ENCODE data around the gene NAALADL2. TPM values are rescaled to one million over a fixed set of nuclear protein-coding genes. Genes with fewer than 3 reads are reported as not detected.
A peak's percentile ranks its signal among the peaks of the same experiment; 100 is the strongest.

NAALADL2 gene
- total RNA-seq, 1 experiment from 2014 or later = 1.9 TPM

DNA sequence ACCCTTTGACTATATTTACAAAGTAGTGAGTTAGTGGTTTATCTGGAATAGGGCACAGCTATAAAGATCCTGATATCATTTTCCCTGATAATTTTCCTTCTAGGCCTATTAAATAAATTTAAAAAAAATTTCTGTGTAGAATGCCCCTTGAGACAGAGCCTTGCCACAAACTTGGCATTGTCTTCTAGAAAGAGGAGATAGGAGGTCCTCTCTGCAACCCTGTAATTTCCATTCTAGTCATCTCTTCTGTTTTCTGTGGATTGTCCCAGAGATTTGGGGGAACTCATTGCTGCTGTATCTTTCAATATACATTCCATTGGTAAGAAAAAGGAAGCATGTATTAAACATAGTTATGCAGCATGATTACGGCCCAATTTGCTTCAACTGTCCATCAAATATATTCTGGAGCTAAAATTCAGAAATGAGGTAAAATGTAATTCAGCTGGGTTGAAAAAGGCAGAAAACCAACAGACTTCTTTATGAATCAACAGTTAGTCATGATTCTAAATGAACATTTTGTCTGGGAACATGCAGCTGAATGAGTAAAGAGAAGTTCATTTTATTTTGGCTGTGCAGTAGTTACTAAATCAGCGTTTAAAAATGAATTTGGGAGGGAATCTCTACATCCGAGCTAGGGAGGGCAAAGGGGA, 401.1 kb downstream of the NAALADL2 start:
- CTCF ChIA-PET = interaction anchor here (0.6 kb wide), 1 partner anchor 490 kb away, joined by 4 read pairs; no protein-coding TSS in a partner anchor
- no TSS peak for BruUV-seq (replicated peaks)
- peak overlapping the region; percentile 34 for H3K9ac ChIP-seq (ENCODE audit: low read length)
- POLR2A ChIA-PET (ENCODE audit: unreplicated experiment) = interaction anchor here (0.6 kb wide), 1 partner anchor 103 kb away, joined by 6 read pairs; no protein-coding TSS in a partner anchor
- H4K20me1 ChIP-seq (ENCODE audit: low read length) = no peaks in the 10 kb centered on the region
- DNase-seq (peak; percentile 66), ATAC-seq (peak; percentile 74)
- H3K27me3 ChIP-seq (ENCODE audit: low read length) = no peaks in the 10 kb centered on the region
- no peak for TF ChIP-seq EZH2phosphoT487 (IDR thresholded peaks at IDR 0.05; ENCODE audit: borderline replicate concordance, low read length)
- TF ChIP-seq CTCF (conservative IDR thresholded peaks at IDR 0.05; ENCODE audit: low read depth, low read length) = no peak
- TF ChIP-seq EZH2 (IDR thresholded peaks at IDR 0.05; ENCODE audit: low read length, unreplicated experiment) = no peak
- H3K4me3 ChIP-seq (ENCODE audit: low read length) = peak overlapping the region; percentile 11; the same call in 1 of the 2 replicates
- H3K36me3 ChIP-seq (ENCODE audit: low read depth, low read length) = no peaks in the 10 kb centered on the region
- peak overlapping the region; percentile 87 for H3K27ac ChIP-seq (ENCODE audit: low read length)
- H3K79me2 ChIP-seq (ENCODE audit: low read length) = no peaks in the 10 kb centered on the region
- H3K9me3 ChIP-seq (ENCODE audit: low read length) = no peaks in the 10 kb centered on the region
- no peaks in the 10 kb centered on the region for H3K9me2 ChIP-seq (replicated peaks; ENCODE audit: low read length)
- peaks cover 29% of the 10 kb centered on the region for H3K4me1 ChIP-seq (ENCODE audit: insufficient read depth, low read length)
- peak overlapping the region; percentile 65 for H3K4me2 ChIP-seq (ENCODE audit: low read length)
- H3F3A ChIP-seq (ENCODE audit: low read length, unreplicated experiment) = no peaks in the 10 kb centered on the region
- intact Hi-C loops (cut with micrococcal nuclease) = loop anchor here (5.0 to 10.0 kb wide), 5 partner anchors 68 to 1405 kb away; no protein-coding TSS in a partner anchor
- peak overlapping the region; percentile 29 for H2AFZ ChIP-seq (ENCODE audit: low read length)

DNA sequence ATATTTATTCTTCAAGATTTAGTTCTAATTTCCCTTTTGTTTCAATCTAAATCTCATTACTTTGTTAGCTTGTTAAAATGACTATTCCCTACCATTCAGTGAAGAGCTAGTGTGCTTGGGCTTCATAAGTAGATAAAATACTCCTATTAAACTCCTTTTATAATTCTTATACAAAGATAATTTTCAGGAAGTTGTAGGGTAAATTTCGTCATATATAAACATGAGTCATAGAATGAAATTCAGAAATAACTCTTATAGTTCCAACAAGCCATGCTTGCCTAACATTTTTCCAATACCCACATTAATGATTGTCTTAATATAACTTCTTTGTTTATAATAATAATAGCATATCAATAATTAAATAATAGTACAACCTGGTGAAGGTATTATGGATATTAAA, 407.3 kb downstream of the NAALADL2 start:
- intact Hi-C loops (cut with micrococcal nuclease) = loop anchor here (2.0 to 10.0 kb wide), 4 partner anchors 116 to 1398 kb away; no protein-coding TSS in a partner anchor
- DNase-seq (peak; percentile 73), ATAC-seq (peak; percentile 64)
- H3K36me3 ChIP-seq (ENCODE audit: low read depth, low read length) = no peaks in the 10 kb centered on the region
- BruUV-seq (replicated peaks) = no TSS peak
- no peak overlapping the region for H2AFZ ChIP-seq (ENCODE audit: low read length)
- peak overlapping the region; percentile 72 for H3K4me2 ChIP-seq (ENCODE audit: low read length)
- no peaks in the 10 kb centered on the region for H3F3A ChIP-seq (ENCODE audit: low read length, unreplicated experiment)
- no peaks in the 10 kb centered on the region for H3K9me3 ChIP-seq (ENCODE audit: low read length)
- H3K9me2 ChIP-seq (replicated peaks; ENCODE audit: low read length) = no peaks in the 10 kb centered on the region
- H4K20me1 ChIP-seq (ENCODE audit: low read length) = no peaks in the 10 kb centered on the region
- H3K27ac ChIP-seq (ENCODE audit: low read length) = peak overlapping the region; percentile 94
- H3K79me2 ChIP-seq (ENCODE audit: low read length) = no peaks in the 10 kb centered on the region
- peaks cover 27% of the 10 kb centered on the region for H3K4me1 ChIP-seq (ENCODE audit: insufficient read depth, low read length)
- ChIA-PET POLR2A (ENCODE audit: unreplicated experiment) (interaction anchor here (0.6 kb wide), 1 partner anchor 542 kb away, joined by 5 read pairs; no protein-coding TSS in a partner anchor), CTCF (no interaction called here)
- H3K27me3 ChIP-seq (ENCODE audit: low read length) = no peaks in the 10 kb centered on the region
- TF ChIP-seq CTCF (conservative IDR thresholded peaks at IDR 0.05; ENCODE audit: low read depth, low read length) = no peak
- TF ChIP-seq EZH2phosphoT487 (IDR thresholded peaks at IDR 0.05; ENCODE audit: borderline replicate concordance, low read length) = no peak
- TF ChIP-seq EZH2 (IDR thresholded peaks at IDR 0.05; ENCODE audit: low read length, unreplicated experiment) = no peak
- H3K4me3 ChIP-seq (ENCODE audit: low read length) = peak overlapping the region; percentile 14; the same call in 1 of the 2 replicates
- H3K9ac ChIP-seq (ENCODE audit: low read length) = peak overlapping the region; percentile 70

DNA sequence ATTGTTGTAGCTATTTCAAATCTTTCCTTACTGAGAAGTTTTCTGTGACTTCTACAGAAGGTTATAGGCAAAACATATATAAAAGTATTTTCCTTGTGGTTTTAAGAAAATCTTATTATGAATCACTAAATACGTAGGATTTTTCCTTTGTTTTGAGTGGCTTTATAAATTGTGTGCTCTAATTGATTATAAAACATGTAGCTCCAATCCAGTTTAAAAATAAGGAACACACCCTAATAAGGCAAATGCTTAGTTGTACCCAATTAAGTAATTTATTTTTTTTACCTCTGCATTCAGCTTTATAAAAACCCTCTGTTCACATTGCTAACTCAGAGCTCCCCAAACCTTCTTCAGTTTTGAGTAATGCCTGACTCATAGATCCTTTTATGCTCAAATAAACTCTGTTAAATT, 408.0 kb downstream of the NAALADL2 start:
- Histone ChIP-seq H3K9me2 (replicated peaks; ENCODE audit: low read length) (no peaks in the 10 kb centered on the region), H3K9me3 (ENCODE audit: low read length) (no peaks in the 10 kb centered on the region), H3F3A (ENCODE audit: low read length, unreplicated experiment) (no peaks in the 10 kb centered on the region), H3K4me1 (ENCODE audit: insufficient read depth, low read length) (peaks cover 27% of the 10 kb centered on the region), H3K4me2 (ENCODE audit: low read length) (peak overlapping the region; percentile 72), H3K4me3 (ENCODE audit: low read length) (peak overlapping the region; percentile 14), H2AFZ (ENCODE audit: low read length) (no peak overlapping the region), H3K36me3 (ENCODE audit: low read depth, low read length) (no peaks in the 10 kb centered on the region), H3K79me2 (ENCODE audit: low read length) (no peaks in the 10 kb centered on the region), H3K27ac (ENCODE audit: low read length) (peak overlapping the region; percentile 94), H3K9ac (ENCODE audit: low read length) (peak overlapping the region; percentile 70), H4K20me1 (ENCODE audit: low read length) (no peaks in the 10 kb centered on the region), H3K27me3 (ENCODE audit: low read length) (no peaks in the 10 kb centered on the region)
- ChIA-PET POLR2A (ENCODE audit: unreplicated experiment) (interaction anchor here (0.6 kb wide), 2 partner anchors 69 to 541 kb away, joined by 5 to 6 read pairs; no protein-coding TSS in a partner anchor), CTCF (no interaction called here)
- peak; percentile 81 for ATAC-seq
- no TSS peak for BruUV-seq (replicated peaks)
- intact Hi-C loops (cut with micrococcal nuclease) = loop anchor here (2.0 to 10.0 kb wide), 4 partner anchors 116 to 1398 kb away; no protein-coding TSS in a partner anchor
- DNase-seq = peak; percentile 62
- TF ChIP-seq CTCF (conservative IDR thresholded peaks at IDR 0.05; ENCODE audit: low read depth, low read length) (no peak), EZH2 (IDR thresholded peaks at IDR 0.05; ENCODE audit: low read length, unreplicated experiment) (no peak), EZH2phosphoT487 (IDR thresholded peaks at IDR 0.05; ENCODE audit: borderline replicate concordance, low read length) (no peak)
